SK-N-SH (cell line): ENCODE results near the gene GRAMD2B. TPM values are rescaled to one million over a fixed set of nuclear protein-coding genes. Genes with fewer than 3 reads are reported as not detected.

ENCODE experiments used
- CTCF ChIA-PET: fragments of 300-600, 350-600 bp; formaldehyde crosslinking; extraction: SDS; loops from one replicate; lab custom pipeline; 2021; lab: Yijun Ruan, JAX
- POLR2A ChIA-PET: fragments of 350-600 bp; sonication (Branson Sonifier 250); formaldehyde crosslinking; extraction: SDS; loops from one replicate; lab custom pipeline; 2020; ENCODE audit warnings: antibody characterized with exemption, inconsistent platforms; lab: Yijun Ruan, JAX
- DNase-seq: peaks from one replicate; pipeline ENCODE4 v3.0.0; 2012
- H2AFZ ChIP-seq: fragments of 200-600 bp; sonication (generic); 2 replicates; pipeline ENCODE4 v1.8.1; 2016; ENCODE audit warnings: antibody characterized with exemption, mild to moderate bottlenecking, low read depth
- H3F3A ChIP-seq: fragments of 200-600 bp; sonication (generic); replicated peaks from 2 replicates; pipeline ENCODE3; 2016; ENCODE audit warnings: antibody characterized with exemption, mild to moderate bottlenecking; ENCODE audit not compliant: insufficient read depth
- H3K27ac ChIP-seq, 2 experiments: fragments of 200-500 bp in 1 of 2; fragments of 200-600 bp in 1 of 2; sonication (Bioruptor generic) in 1 of 2; sonication (generic), shearing (Covaris generic) in 1 of 2; 2 replicates each; pipeline versions ENCODE4 v1.5.1 to v1.6.1; 2014 to 2016; ENCODE audit warnings: low read depth in 2 of 2, inconsistent platforms in 1 of 2, low read length in 1 of 2, mild to moderate bottlenecking in 1 of 2, mixed read lengths in 1 of 2
- H3K27me3 ChIP-seq: fragments of 200-600 bp; sonication (generic), shearing (Covaris generic); 2 replicates; pipeline ENCODE4 v1.6.1; 2016; ENCODE audit warnings: mixed run types; ENCODE audit not compliant: insufficient read depth
- H3K36me3 ChIP-seq, 2 experiments: fragments of 200-500 bp in 1 of 2; fragments of 200-600 bp in 1 of 2; sonication (Bioruptor generic) in 1 of 2; sonication (generic) in 1 of 2; replicated peaks in 1 of 2; 2 replicates each; pipeline versions ENCODE3 to v1.5.1; 2014 to 2016; ENCODE audit warnings: low read length in 1 of 2, mild to moderate bottlenecking in 1 of 2; ENCODE audit not compliant: insufficient read depth in 2 of 2, control insufficient read depth in 1 of 2
- H3K4me1 ChIP-seq, 2 experiments: fragments of 200-500 bp in 1 of 2; fragments of 200-600 bp in 1 of 2; sonication (Bioruptor generic) in 1 of 2; sonication (generic), shearing (Covaris generic) in 1 of 2; 2 replicates each; pipeline versions ENCODE4 v1.5.1 to v1.6.1; 2014 to 2016; ENCODE audit warnings: low read depth in 1 of 2, low read length in 1 of 2, mixed run types in 1 of 2; ENCODE audit not compliant: insufficient read depth in 2 of 2, control insufficient read depth in 1 of 2
- H3K4me2 ChIP-seq: fragments of 200-600 bp; sonication (generic), shearing (Covaris generic); 2 replicates; pipeline ENCODE4 v1.6.1; 2017; ENCODE audit warnings: mixed run types
- H3K4me3 ChIP-seq, 2 experiments: fragments of 200-500 bp in 1 of 2; fragments of 200-600 bp in 1 of 2; sonication (Bioruptor generic) in 1 of 2; sonication (generic), shearing (Covaris generic) in 1 of 2; 2 replicates each; pipeline versions ENCODE4 v1.5.1 to v1.8.1; 2014 to 2016; ENCODE audit warnings: low read depth in 2 of 2, inconsistent platforms in 1 of 2, low read length in 1 of 2, mild to moderate bottlenecking in 1 of 2, mixed read lengths in 1 of 2, moderate library complexity in 1 of 2
- H3K79me2 ChIP-seq: fragments of 200-600 bp; sonication (generic); 2 replicates; pipeline ENCODE4 v1.8.1; 2017; ENCODE audit warnings: mild to moderate bottlenecking; ENCODE audit not compliant: insufficient read depth
- H3K9ac ChIP-seq: fragments of 200-600 bp; sonication (generic); 2 replicates; pipeline ENCODE4 v1.6.1; 2017; ENCODE audit warnings: mixed run types
- H3K9me2 ChIP-seq: fragments of 200-600 bp; sonication (generic); 2 replicates; pipeline ENCODE4 v1.6.1; 2017; ENCODE audit warnings: mixed run types
- H3K9me3 ChIP-seq: fragments of 200-600 bp; sonication (generic); 2 replicates; pipeline ENCODE4 v1.6.1; 2017; ENCODE audit warnings: mixed run types, mild to moderate bottlenecking, moderate library complexity
- H4K20me1 ChIP-seq: fragments of 200-600 bp; sonication (generic); 2 replicates; pipeline ENCODE4 v1.6.1; 2017; ENCODE audit warnings: mild to moderate bottlenecking, mixed run types; ENCODE audit not compliant: insufficient read depth
- CHD2 ChIP-seq: fragments of 150-350 bp; IDR thresholded peaks from 2 replicates; pipeline ENCODE4 v1.6.1; 2018; ENCODE audit warnings: low read length; ENCODE audit not compliant: partially characterized antibody
- ELF1 ChIP-seq: IDR thresholded peaks from 2 replicates; pipeline ENCODE4 v1.4.0; 2012
- EP300 ChIP-seq, 2 experiments: IDR thresholded peaks; 2 replicates each; pipeline versions ENCODE4 v1.4.0 to v1.6.1; 2012; ENCODE audit warnings: borderline replicate concordance in 1 of 2, low read depth in 1 of 2, low read length in 1 of 2
- FOSL2 ChIP-seq: IDR thresholded peaks from 2 replicates; pipeline ENCODE4 v1.4.0; 2012; ENCODE audit warnings: low read depth, mild to moderate bottlenecking, moderate library complexity, borderline replicate concordance
- FOXJ3 ChIP-seq: sonication (generic); formaldehyde crosslinking; IDR thresholded peaks from 2 replicates; pipeline ENCODE4 v1.5.1; 2020; ENCODE audit warnings: mild to moderate bottlenecking, missing genetic modification reagents
- FOXM1 ChIP-seq: IDR thresholded peaks from 2 replicates; pipeline ENCODE4 v1.4.0; 2012; ENCODE audit warnings: low read depth, mild to moderate bottlenecking
- GABPA ChIP-seq: IDR thresholded peaks from 2 replicates; pipeline ENCODE4 v1.4.0; 2012; ENCODE audit warnings: low read depth, mild to moderate bottlenecking
- GATA2 ChIP-seq: sonication (generic); formaldehyde crosslinking; IDR thresholded peaks from 2 replicates; pipeline ENCODE4 v1.5.0; 2020; ENCODE audit warnings: mild to moderate bottlenecking, missing genetic modification reagents
- JUND ChIP-seq: IDR thresholded peaks from 2 replicates; pipeline ENCODE4 v1.4.0; 2012
- PBX3 ChIP-seq: IDR thresholded peaks from 2 replicates; pipeline ENCODE4; 2012
- RAD21 ChIP-seq: IDR thresholded peaks from 2 replicates; pipeline ENCODE4 v1.6.1; 2012; ENCODE audit warnings: mild to moderate bottlenecking, low read length
- RFX5 ChIP-seq: IDR thresholded peaks from 2 replicates; pipeline ENCODE4 v1.6.1; 2012; ENCODE audit warnings: mild to moderate bottlenecking, improper control_type of control experiment, low read length
- RXRA ChIP-seq: IDR thresholded peaks from 2 replicates; pipeline ENCODE4 v1.4.0; 2012; ENCODE audit warnings: low read depth, mild to moderate bottlenecking, borderline replicate concordance
- SIN3A ChIP-seq: IDR thresholded peaks from 2 replicates; pipeline ENCODE4 v1.6.1; 2012; ENCODE audit warnings: low read depth, mild to moderate bottlenecking, low read length, moderate library complexity, borderline replicate concordance
- TAF1 ChIP-seq: IDR thresholded peaks from 2 replicates; pipeline ENCODE4 v1.6.1; 2012; ENCODE audit warnings: low read depth, mild to moderate bottlenecking, low read length, moderate library complexity, borderline replicate concordance
- TCF12 ChIP-seq: IDR thresholded peaks from 2 replicates; pipeline ENCODE4 v1.4.0; 2012
- TEAD4 ChIP-seq: IDR thresholded peaks from 2 replicates; pipeline ENCODE4 v1.4.0; 2012; ENCODE audit warnings: mild to moderate bottlenecking, borderline replicate concordance; ENCODE audit not compliant: insufficient read depth
- YY1 ChIP-seq: IDR thresholded peaks from 2 replicates; pipeline ENCODE4 v1.4.0; 2012; ENCODE audit warnings: low read depth, mild to moderate bottlenecking
- WGBS: methylation state at CpG from one replicate; pipeline ENCODE4 v1.1.6; 2017; ENCODE audit warnings: low lambda C conversion rate; 5-methylcytosine and 5-hydroxymethylcytosine counted together
- polyA plus RNA-seq, 3 experiments: library from polyadenylated mRNA; depleted of rRNA; stranded (reverse); fragments of >200 nt; gene quantifications; 2 replicates each; pipeline ENCODE4 v1.2.3, GENCODE V29; 2012
- TF ChIP-seq, protein P1 (sequence below): fragments of 150-350 bp; IDR thresholded peaks from 2 replicates; pipeline ENCODE4 v1.6.1; 2016; ENCODE audit warnings: mild to moderate bottlenecking, low read depth, low read length
- TF ChIP-seq, protein P2 (sequence below): fragments of 150-350 bp; IDR thresholded peaks from 2 replicates; pipeline ENCODE4 v1.6.1; 2017; ENCODE audit warnings: antibody characterized with exemption, low read length, low read depth, borderline replicate concordance
- TF ChIP-seq, protein P3 (sequence below): IDR thresholded peaks from 2 replicates; pipeline ENCODE4 v1.4.0; 2012; ENCODE audit warnings: low read depth, borderline replicate concordance

GRAMD2B gene
- polyA plus RNA-seq, 1 of the 3 experiments (the other 2 are of a cell fraction): 16.0 TPM

DNA sequence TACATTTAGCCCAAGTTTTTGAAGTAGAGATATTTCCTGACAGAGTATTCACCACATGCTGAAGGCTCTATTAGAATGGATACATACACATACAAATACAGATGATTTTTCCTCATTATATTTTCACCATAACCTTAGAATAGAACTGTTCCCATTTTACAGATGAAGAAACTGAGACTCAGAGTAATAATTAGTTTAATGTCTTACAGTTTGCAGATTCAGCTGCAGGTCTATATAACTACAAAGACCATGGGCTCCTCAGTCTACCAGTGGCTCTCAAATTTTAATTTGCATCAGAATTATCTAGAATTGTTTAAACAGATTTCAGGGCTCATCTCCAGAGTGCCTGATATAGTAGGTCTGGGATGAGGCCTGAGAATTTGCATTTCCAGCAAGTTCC, 64.4 kb downstream of the GRAMD2B start:
- Histone ChIP-seq H3K4me1 (peaks cover 4 to 9% of the 10 kb centered on the region in 2 experiments; a peak in 2 of 4 replicates), H3F3A (peaks cover 3% of the 10 kb centered on the region), H3K36me3 (peaks cover 18 to 28% of the 10 kb centered on the region in 2 experiments), H2AFZ (no peak overlapping the region), H3K79me2 (no peaks in the 10 kb centered on the region), H3K4me2 (no peak overlapping the region), H3K9me3 (no peaks in the 10 kb centered on the region), H3K9ac (no peak overlapping the region), H3K27me3 (no peaks in the 10 kb centered on the region), H4K20me1 (no peaks in the 10 kb centered on the region), H3K4me3 (no peak overlapping the region), H3K9me2 (no peaks in the 10 kb centered on the region), H3K27ac (peak overlapping the region in 1 of 2 experiments; percentile 8; a peak in 1 of 4 replicates)
- ChIA-PET CTCF (interaction anchor here (1.1 kb wide), 2 partner anchors 14 to 29 kb away, joined by 3 read pairs; no protein-coding TSS in a partner anchor), POLR2A (no interaction called here)
- DNase-seq: no peak
- no peak for TF ChIP-seq GATA2 (CRISPR knock-in tag)
- no peak for TF ChIP-seq FOSL2
- TF ChIP-seq, protein P1, sequence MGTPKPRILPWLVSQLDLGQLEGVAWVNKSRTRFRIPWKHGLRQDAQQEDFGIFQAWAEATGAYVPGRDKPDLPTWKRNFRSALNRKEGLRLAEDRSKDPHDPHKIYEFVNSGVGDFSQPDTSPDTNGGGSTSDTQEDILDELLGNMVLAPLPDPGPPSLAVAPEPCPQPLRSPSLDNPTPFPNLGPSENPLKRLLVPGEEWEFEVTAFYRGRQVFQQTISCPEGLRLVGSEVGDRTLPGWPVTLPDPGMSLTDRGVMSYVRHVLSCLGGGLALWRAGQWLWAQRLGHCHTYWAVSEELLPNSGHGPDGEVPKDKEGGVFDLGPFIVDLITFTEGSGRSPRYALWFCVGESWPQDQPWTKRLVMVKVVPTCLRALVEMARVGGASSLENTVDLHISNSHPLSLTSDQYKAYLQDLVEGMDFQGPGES: no peak
- no peak for TF ChIP-seq RAD21
- no peak for TF ChIP-seq CHD2
- no peak for TF ChIP-seq ELF1
- no peak for TF ChIP-seq JUND
- no peak for TF ChIP-seq TAF1
- no peak for TF ChIP-seq SIN3A
- no peak for TF ChIP-seq PBX3
- TF ChIP-seq, protein P2, sequence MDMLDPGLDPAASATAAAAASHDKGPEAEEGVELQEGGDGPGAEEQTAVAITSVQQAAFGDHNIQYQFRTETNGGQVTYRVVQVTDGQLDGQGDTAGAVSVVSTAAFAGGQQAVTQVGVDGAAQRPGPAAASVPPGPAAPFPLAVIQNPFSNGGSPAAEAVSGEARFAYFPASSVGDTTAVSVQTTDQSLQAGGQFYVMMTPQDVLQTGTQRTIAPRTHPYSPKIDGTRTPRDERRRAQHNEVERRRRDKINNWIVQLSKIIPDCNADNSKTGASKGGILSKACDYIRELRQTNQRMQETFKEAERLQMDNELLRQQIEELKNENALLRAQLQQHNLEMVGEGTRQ: no peak
- TF ChIP-seq RFX5: no peak
- no peak for TF ChIP-seq FOXJ3 (CRISPR knock-in tag)
- TF ChIP-seq GABPA: no peak
- TF ChIP-seq RXRA: no peak

DNA sequence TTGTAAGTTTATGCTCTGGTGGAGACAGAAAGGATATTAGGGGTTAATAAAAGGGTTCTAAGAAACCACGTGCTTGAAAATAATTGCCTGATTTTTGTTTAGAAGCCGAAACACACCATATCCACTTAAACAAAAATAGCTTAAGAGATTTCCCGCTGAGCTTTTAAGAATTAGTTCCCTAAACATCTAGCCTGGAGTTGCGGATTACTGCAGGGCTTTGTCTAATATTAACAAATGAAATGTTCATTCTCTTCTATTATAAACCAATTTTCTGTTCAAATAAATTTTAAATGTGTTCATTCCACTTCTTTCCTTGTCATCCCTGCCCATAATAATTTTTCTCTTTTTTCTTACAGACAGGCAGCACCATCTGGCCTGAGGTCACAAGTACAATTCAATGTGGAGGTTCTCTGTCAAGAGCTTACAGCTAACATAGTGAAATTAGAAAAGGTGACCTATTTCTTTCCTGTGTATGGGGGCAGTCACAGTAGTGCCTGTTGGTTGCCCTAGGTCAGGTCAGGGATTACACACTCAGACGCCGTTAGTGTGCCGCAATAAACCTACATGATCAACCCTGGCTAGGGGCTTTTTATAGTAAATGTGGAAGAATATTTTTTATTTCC, 65.3 kb downstream of the GRAMD2B start:
- Histone ChIP-seq H3F3A (peaks cover 3% of the 10 kb centered on the region), H3K4me3 (no peak overlapping the region), H2AFZ (no peak overlapping the region), H3K9me3 (no peaks in the 10 kb centered on the region), H3K27ac (peak overlapping the region; percentile 54 to 85; a peak in 2 of 4 replicates), H3K4me1 (peaks cover 0 to 9% of the 10 kb centered on the region in 2 experiments; a peak in 2 of 4 replicates), H3K9me2 (no peaks in the 10 kb centered on the region), H3K9ac (no peak overlapping the region), H3K79me2 (no peaks in the 10 kb centered on the region), H3K27me3 (no peaks in the 10 kb centered on the region), H4K20me1 (no peaks in the 10 kb centered on the region), H3K36me3 (peaks cover 18 to 22% of the 10 kb centered on the region in 2 experiments), H3K4me2 (no peak overlapping the region)
- TF ChIP-seq GATA2 (CRISPR knock-in tag) (no peak), TEAD4 (no peak), YY1 (no peak), FOXM1 (no peak), RAD21 (no peak), FOXJ3 (CRISPR knock-in tag) (no peak), TCF12 (no peak), RXRA (no peak), SIN3A (no peak), RFX5 (no peak), EP300 (IDR thresholded peaks at IDR 0.05; ENCODE audit: borderline replicate concordance in 1 of 2, low read depth in 1 of 2, low read length in 1 of 2) (no peak)
- TF ChIP-seq, protein P3, sequence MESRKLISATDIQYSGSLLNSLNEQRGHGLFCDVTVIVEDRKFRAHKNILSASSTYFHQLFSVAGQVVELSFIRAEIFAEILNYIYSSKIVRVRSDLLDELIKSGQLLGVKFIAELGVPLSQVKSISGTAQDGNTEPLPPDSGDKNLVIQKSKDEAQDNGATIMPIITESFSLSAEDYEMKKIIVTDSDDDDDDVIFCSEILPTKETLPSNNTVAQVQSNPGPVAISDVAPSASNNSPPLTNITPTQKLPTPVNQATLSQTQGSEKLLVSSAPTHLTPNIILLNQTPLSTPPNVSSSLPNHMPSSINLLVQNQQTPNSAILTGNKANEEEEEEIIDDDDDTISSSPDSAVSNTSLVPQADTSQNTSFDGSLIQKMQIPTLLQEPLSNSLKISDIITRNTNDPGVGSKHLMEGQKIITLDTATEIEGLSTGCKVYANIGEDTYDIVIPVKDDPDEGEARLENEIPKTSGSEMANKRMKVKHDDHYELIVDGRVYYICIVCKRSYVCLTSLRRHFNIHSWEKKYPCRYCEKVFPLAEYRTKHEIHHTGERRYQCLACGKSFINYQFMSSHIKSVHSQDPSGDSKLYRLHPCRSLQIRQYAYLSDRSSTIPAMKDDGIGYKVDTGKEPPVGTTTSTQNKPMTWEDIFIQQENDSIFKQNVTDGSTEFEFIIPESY: no peak
- WGBS: 88% methylated on average over 7 of the region's 7 CpGs
- DNase-seq: no peak
- CTCF ChIA-PET: interaction anchor here (0.6 to 2.2 kb wide), 2 partner anchors 11 to 117 kb away, joined by 3 to 14 read pairs; no protein-coding TSS in a partner anchor
- POLR2A ChIA-PET: no interaction called here
